Peyer's patch (tissue), 4 donors: ENCODE measurements around the gene DGKI.

Source experiments
- CTCF ChIP-seq, 6 experiments: fragments of 450-650 bp in 4 of 6; fragments of 200-600 bp in 2 of 6; sonication (generic) in 1 of 6; IDR thresholded peaks; one replicate each; pipeline ENCODE4 v1.5.1; 2017 to 2019; ENCODE audit warnings: antibody characterized with exemption in 6 of 6, mild to moderate bottlenecking in 3 of 6, moderate library complexity in 1 of 6
- POLR2A ChIP-seq, 2 donors: fragments of 450-650 bp; IDR thresholded peaks; one replicate each; pipeline ENCODE4 v1.5.1; 2017; ENCODE audit warnings: antibody characterized with exemption in 2 of 2, mild to moderate bottlenecking in 2 of 2, moderate library complexity in 2 of 2

- TF ChIP-seq POLR2A (IDR thresholded peaks at IDR 0.05) (no peak), CTCF (IDR thresholded peaks at IDR 0.05) (no peak)
Measured at GRCh38 chr7:137741443-137741842, 105.3 kb downstream of the DGKI start.
